Measurements from ENCODE around the gene LYZL1.

The LYZL1 gene

GRCh38 chr10:29246449-29246848 is 42.4 kb upstream of the LYZL1 start:
- no peak for ATAC-seq
- TF ChIP-seq ZC3H10 (CRISPR knock-in tag; IDR thresholded peaks at IDR 0.05) (no peak), CSDC2 (CRISPR knock-in tag; IDR thresholded peaks at IDR 0.05) (no peak), POU6F1 (CRISPR knock-in tag; IDR thresholded peaks at IDR 0.05; ENCODE audit: borderline replicate concordance, low read depth) (no peak), CSRNP3 (CRISPR knock-in tag; IDR thresholded peaks at IDR 0.05) (no peak), TOX (CRISPR knock-in tag; IDR thresholded peaks at IDR 0.05; ENCODE audit: borderline replicate concordance) (no peak), ZNF8 (CRISPR knock-in tag; IDR thresholded peaks at IDR 0.05) (no peak), PATZ1 (CRISPR knock-in tag; IDR thresholded peaks at IDR 0.05; ENCODE audit: borderline replicate concordance) (no peak), ARNTL (CRISPR knock-in tag; IDR thresholded peaks at IDR 0.05; ENCODE audit: borderline replicate concordance, low read depth) (no peak), ZNF565 (CRISPR knock-in tag; conservative IDR thresholded peaks at IDR 0.05; ENCODE audit: low read depth) (no peak), OSR1 (CRISPR knock-in tag; IDR thresholded peaks at IDR 0.05) (no peak), ISL1 (CRISPR knock-in tag; IDR thresholded peaks at IDR 0.05) (no peak), RARB (CRISPR knock-in tag; IDR thresholded peaks at IDR 0.05) (no peak), ESRRG (CRISPR knock-in tag; IDR thresholded peaks at IDR 0.05) (no peak), BACH2 (CRISPR knock-in tag; IDR thresholded peaks at IDR 0.05; ENCODE audit: borderline replicate concordance) (no peak), PPARA (CRISPR knock-in tag; IDR thresholded peaks at IDR 0.05; ENCODE audit: borderline replicate concordance) (no peak), TCF4 (CRISPR knock-in tag; IDR thresholded peaks at IDR 0.05; ENCODE audit: borderline replicate concordance) (no peak), SNAI2 (CRISPR knock-in tag; IDR thresholded peaks at IDR 0.05) (no peak), ZFP30 (CRISPR knock-in tag; IDR thresholded peaks at IDR 0.05) (no peak)
- TF ChIP-seq, protein P1, sequence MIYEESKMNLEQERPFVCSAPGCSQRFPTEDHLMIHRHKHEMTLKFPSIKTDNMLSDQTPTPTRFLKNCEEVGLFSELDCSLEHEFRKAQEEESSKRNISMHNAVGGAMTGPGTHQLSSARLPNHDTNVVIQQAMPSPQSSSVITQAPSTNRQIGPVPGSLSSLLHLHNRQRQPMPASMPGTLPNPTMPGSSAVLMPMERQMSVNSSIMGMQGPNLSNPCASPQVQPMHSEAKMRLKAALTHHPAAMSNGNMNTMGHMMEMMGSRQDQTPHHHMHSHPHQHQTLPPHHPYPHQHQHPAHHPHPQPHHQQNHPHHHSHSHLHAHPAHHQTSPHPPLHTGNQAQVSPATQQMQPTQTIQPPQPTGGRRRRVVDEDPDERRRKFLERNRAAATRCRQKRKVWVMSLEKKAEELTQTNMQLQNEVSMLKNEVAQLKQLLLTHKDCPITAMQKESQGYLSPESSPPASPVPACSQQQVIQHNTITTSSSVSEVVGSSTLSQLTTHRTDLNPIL (CRISPR knock-in tag; IDR thresholded peaks at IDR 0.05; ENCODE audit: low read depth), result no peak

DNA sequence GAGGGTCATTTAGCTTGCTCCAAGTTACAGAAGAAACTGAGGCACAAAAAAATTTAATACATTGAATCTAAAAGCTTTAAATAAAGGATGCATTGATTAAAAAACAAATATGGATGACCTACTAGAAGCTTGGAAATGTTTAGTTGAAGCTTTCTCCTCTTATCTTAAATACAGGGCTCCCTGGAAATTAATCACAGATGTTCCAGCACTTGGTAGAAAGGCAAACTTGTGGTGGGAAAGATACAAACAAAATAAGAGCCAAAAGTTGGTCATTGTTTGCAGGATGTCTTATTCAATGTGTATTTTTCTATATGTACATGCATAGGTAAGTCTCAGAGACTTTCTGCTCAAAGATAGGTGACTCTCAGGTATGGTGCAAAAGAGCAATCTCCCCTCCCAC is 40.7 kb upstream of the LYZL1 start:
- no peak for ATAC-seq
- TF ChIP-seq PPARA (CRISPR knock-in tag; IDR thresholded peaks at IDR 0.05; ENCODE audit: borderline replicate concordance) (no peak), CSRNP3 (CRISPR knock-in tag; IDR thresholded peaks at IDR 0.05) (no peak), TOX (CRISPR knock-in tag; IDR thresholded peaks at IDR 0.05; ENCODE audit: borderline replicate concordance) (no peak), GLIS3 (CRISPR knock-in tag; IDR thresholded peaks at IDR 0.05) (no peak), ISL1 (CRISPR knock-in tag; IDR thresholded peaks at IDR 0.05) (no peak), ZFP3 (CRISPR knock-in tag; IDR thresholded peaks at IDR 0.05) (no peak), OSR1 (CRISPR knock-in tag; IDR thresholded peaks at IDR 0.05) (no peak), SNAI2 (CRISPR knock-in tag; IDR thresholded peaks at IDR 0.05) (no peak), CSDC2 (CRISPR knock-in tag; IDR thresholded peaks at IDR 0.05) (no peak), ZNF70 (CRISPR knock-in tag; IDR thresholded peaks at IDR 0.05) (no peak)

GRCh38 chr10:29249018-29249417 is 39.9 kb upstream of the LYZL1 start:
- TF ChIP-seq TOX (CRISPR knock-in tag; IDR thresholded peaks at IDR 0.05; ENCODE audit: borderline replicate concordance) (no peak), SNAI2 (CRISPR knock-in tag; IDR thresholded peaks at IDR 0.05) (no peak), POU6F1 (CRISPR knock-in tag; IDR thresholded peaks at IDR 0.05; ENCODE audit: borderline replicate concordance, low read depth) (no peak), OSR1 (CRISPR knock-in tag; IDR thresholded peaks at IDR 0.05) (no peak), RARB (CRISPR knock-in tag; IDR thresholded peaks at IDR 0.05) (no peak), ZFP3 (CRISPR knock-in tag; IDR thresholded peaks at IDR 0.05) (no peak), ESRRG (CRISPR knock-in tag; IDR thresholded peaks at IDR 0.05) (no peak), ZFP30 (CRISPR knock-in tag; IDR thresholded peaks at IDR 0.05) (no peak), GLIS3 (CRISPR knock-in tag; IDR thresholded peaks at IDR 0.05) (no peak), BACH2 (CRISPR knock-in tag; IDR thresholded peaks at IDR 0.05; ENCODE audit: borderline replicate concordance) (no peak), PATZ1 (CRISPR knock-in tag; IDR thresholded peaks at IDR 0.05; ENCODE audit: borderline replicate concordance) (no peak), ARNTL (CRISPR knock-in tag; IDR thresholded peaks at IDR 0.05; ENCODE audit: borderline replicate concordance, low read depth) (no peak)
- TF ChIP-seq, protein P1 (CRISPR knock-in tag; IDR thresholded peaks at IDR 0.05; ENCODE audit: low read depth), result no peak
- ATAC-seq, result no peak

Data from SK-N-SH treated with all-trans-retinoic acid at 6 μM for 48 hours (cell line).